SK-N-SH (cell line): ENCODE data around the gene ANKRD52. TPM values are rescaled to one million over a fixed set of nuclear protein-coding genes. Genes with fewer than 3 reads are reported as not detected.

Experiments
- FOSL2 ChIP-seq: IDR thresholded peaks from 2 replicates; pipeline ENCODE4 v1.4.0; 2012; ENCODE audit warnings: low read depth, mild to moderate bottlenecking, moderate library complexity, borderline replicate concordance
- FOXJ3 ChIP-seq: sonication (generic); formaldehyde crosslinking; IDR thresholded peaks from 2 replicates; pipeline ENCODE4 v1.5.1; 2020; ENCODE audit warnings: mild to moderate bottlenecking, missing genetic modification reagents
- FOXM1 ChIP-seq: IDR thresholded peaks from 2 replicates; pipeline ENCODE4 v1.4.0; 2012; ENCODE audit warnings: low read depth, mild to moderate bottlenecking
- GATA2 ChIP-seq: sonication (generic); formaldehyde crosslinking; IDR thresholded peaks from 2 replicates; pipeline ENCODE4 v1.5.0; 2020; ENCODE audit warnings: mild to moderate bottlenecking, missing genetic modification reagents
- MEF2A ChIP-seq: IDR thresholded peaks from 2 replicates; pipeline ENCODE4 v1.4.0; 2012; ENCODE audit warnings: low read depth, borderline replicate concordance
- NFIC ChIP-seq: IDR thresholded peaks from 2 replicates; pipeline ENCODE4 v1.4.0; 2012; ENCODE audit warnings: borderline replicate concordance
- RAD21 ChIP-seq: IDR thresholded peaks from 2 replicates; pipeline ENCODE4 v1.6.1; 2012; ENCODE audit warnings: mild to moderate bottlenecking, low read length
- RCOR1 ChIP-seq: fragments of 150-350 bp; IDR thresholded peaks from 2 replicates; pipeline ENCODE4 v1.6.1; 2017; ENCODE audit warnings: antibody characterized with exemption, low read length
- RXRA ChIP-seq: IDR thresholded peaks from 2 replicates; pipeline ENCODE4 v1.4.0; 2012; ENCODE audit warnings: low read depth, mild to moderate bottlenecking, borderline replicate concordance
- SIN3A ChIP-seq: IDR thresholded peaks from 2 replicates; pipeline ENCODE4 v1.6.1; 2012; ENCODE audit warnings: low read depth, mild to moderate bottlenecking, low read length, moderate library complexity, borderline replicate concordance
- SMC3 ChIP-seq: IDR thresholded peaks from 2 replicates; pipeline ENCODE4 v1.6.1; 2012; ENCODE audit warnings: low read depth, low read length, improper control_type of control experiment
- TAF1 ChIP-seq: IDR thresholded peaks from 2 replicates; pipeline ENCODE4 v1.6.1; 2012; ENCODE audit warnings: low read depth, mild to moderate bottlenecking, low read length, moderate library complexity, borderline replicate concordance
- YY1 ChIP-seq: IDR thresholded peaks from 2 replicates; pipeline ENCODE4 v1.4.0; 2012; ENCODE audit warnings: low read depth, mild to moderate bottlenecking
- polyA plus RNA-seq, 3 experiments: library from polyadenylated mRNA; depleted of rRNA; stranded (reverse); fragments of >200 nt; gene quantifications; 2 replicates each; pipeline ENCODE4 v1.2.3, GENCODE V29; 2012
- TF ChIP-seq, protein P1 (sequence below): fragments of 200-600 bp; sonication (generic); IDR thresholded peaks from 2 replicates; pipeline ENCODE4 v1.6.1; 2017; ENCODE audit warnings: antibody characterized with exemption, mild to moderate bottlenecking, moderate library complexity
- TF ChIP-seq, protein P2 (sequence below): IDR thresholded peaks from 2 replicates; pipeline ENCODE4 v1.4.0; 2012; ENCODE audit warnings: low read depth, borderline replicate concordance
- TF ChIP-seq, protein P3 (sequence below): IDR thresholded peaks from 2 replicates; pipeline ENCODE4 v1.4.0; 2012; ENCODE audit warnings: low read depth, borderline replicate concordance
- TF ChIP-seq, protein P4 (sequence below): IDR thresholded peaks from 2 replicates; pipeline ENCODE4; 2012

Gene ANKRD52
- polyA plus RNA-seq, 1 of the 3 experiments (the other 2 are of a cell fraction), result 23.4 TPM

GRCh38 chr12:56206452-56207166 is 51.6 kb downstream of the ANKRD52 start (continued):
- TF ChIP-seq, protein P1, sequence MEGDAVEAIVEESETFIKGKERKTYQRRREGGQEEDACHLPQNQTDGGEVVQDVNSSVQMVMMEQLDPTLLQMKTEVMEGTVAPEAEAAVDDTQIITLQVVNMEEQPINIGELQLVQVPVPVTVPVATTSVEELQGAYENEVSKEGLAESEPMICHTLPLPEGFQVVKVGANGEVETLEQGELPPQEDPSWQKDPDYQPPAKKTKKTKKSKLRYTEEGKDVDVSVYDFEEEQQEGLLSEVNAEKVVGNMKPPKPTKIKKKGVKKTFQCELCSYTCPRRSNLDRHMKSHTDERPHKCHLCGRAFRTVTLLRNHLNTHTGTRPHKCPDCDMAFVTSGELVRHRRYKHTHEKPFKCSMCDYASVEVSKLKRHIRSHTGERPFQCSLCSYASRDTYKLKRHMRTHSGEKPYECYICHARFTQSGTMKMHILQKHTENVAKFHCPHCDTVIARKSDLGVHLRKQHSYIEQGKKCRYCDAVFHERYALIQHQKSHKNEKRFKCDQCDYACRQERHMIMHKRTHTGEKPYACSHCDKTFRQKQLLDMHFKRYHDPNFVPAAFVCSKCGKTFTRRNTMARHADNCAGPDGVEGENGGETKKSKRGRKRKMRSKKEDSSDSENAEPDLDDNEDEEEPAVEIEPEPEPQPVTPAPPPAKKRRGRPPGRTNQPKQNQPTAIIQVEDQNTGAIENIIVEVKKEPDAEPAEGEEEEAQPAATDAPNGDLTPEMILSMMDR, result peak; percentile 66
- TF ChIP-seq RCOR1 (no peak), MEF2A (no peak), SIN3A (no peak), NFIC (no peak), YY1 (no peak), SMC3 (peak; percentile 53), RXRA (no peak), RAD21 (peak; percentile 61), FOXJ3 (no peak), GATA2 (CRISPR knock-in tag) (no peak), FOXM1 (no peak), FOSL2 (peak; percentile 37; the same call in 1 of the 2 replicates), TAF1 (no peak)
- TF ChIP-seq, protein P2, sequence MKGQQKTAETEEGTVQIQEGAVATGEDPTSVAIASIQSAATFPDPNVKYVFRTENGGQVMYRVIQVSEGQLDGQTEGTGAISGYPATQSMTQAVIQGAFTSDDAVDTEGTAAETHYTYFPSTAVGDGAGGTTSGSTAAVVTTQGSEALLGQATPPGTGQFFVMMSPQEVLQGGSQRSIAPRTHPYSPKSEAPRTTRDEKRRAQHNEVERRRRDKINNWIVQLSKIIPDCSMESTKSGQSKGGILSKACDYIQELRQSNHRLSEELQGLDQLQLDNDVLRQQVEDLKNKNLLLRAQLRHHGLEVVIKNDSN, result no peak
- TF ChIP-seq, protein P3, sequence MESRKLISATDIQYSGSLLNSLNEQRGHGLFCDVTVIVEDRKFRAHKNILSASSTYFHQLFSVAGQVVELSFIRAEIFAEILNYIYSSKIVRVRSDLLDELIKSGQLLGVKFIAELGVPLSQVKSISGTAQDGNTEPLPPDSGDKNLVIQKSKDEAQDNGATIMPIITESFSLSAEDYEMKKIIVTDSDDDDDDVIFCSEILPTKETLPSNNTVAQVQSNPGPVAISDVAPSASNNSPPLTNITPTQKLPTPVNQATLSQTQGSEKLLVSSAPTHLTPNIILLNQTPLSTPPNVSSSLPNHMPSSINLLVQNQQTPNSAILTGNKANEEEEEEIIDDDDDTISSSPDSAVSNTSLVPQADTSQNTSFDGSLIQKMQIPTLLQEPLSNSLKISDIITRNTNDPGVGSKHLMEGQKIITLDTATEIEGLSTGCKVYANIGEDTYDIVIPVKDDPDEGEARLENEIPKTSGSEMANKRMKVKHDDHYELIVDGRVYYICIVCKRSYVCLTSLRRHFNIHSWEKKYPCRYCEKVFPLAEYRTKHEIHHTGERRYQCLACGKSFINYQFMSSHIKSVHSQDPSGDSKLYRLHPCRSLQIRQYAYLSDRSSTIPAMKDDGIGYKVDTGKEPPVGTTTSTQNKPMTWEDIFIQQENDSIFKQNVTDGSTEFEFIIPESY, result no peak
- TF ChIP-seq, protein P4, sequence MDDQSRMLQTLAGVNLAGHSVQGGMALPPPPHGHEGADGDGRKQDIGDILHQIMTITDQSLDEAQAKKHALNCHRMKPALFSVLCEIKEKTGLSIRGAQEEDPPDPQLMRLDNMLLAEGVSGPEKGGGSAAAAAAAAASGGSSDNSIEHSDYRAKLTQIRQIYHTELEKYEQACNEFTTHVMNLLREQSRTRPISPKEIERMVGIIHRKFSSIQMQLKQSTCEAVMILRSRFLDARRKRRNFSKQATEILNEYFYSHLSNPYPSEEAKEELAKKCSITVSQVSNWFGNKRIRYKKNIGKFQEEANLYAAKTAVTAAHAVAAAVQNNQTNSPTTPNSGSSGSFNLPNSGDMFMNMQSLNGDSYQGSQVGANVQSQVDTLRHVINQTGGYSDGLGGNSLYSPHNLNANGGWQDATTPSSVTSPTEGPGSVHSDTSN, result no peak
